Tibial nerve (tissue), 4 donors: ENCODE results near the gene PCDHB12.
"Not testable (repeated sequence)": the region's sequence is repeated elsewhere in the genome, so short reads cannot be mapped to it uniquely, and the experiment has no call there.

Experiments used
- CTCF ChIP-seq, 5 experiments: fragments of 200-600 bp in 3 of 5; fragments of 450-650 bp in 2 of 5; sonication (generic) in 3 of 5; IDR thresholded peaks; one replicate each; pipeline ENCODE4 v1.5.1; 2016 to 2019; ENCODE audit warnings: antibody characterized with exemption in 5 of 5, mild to moderate bottlenecking in 3 of 5, moderate library complexity in 2 of 5
- EP300 ChIP-seq, 2 donors: sonication (generic); formaldehyde crosslinking; IDR thresholded peaks; one replicate each; pipeline ENCODE4 v1.6.1; 2017; ENCODE audit warnings: antibody characterized with exemption in 2 of 2, mild to moderate bottlenecking in 1 of 2
- POLR2A ChIP-seq, 2 donors: fragments of 450-650 bp; IDR thresholded peaks; one replicate each; pipeline ENCODE4 v1.6.1; 2017; ENCODE audit warnings: antibody characterized with exemption in 2 of 2, mild to moderate bottlenecking in 2 of 2, moderate library complexity in 2 of 2

GRCh38 chr5:141235922-141236321 is 27.4 kb downstream of the PCDHB12 start:
- TF ChIP-seq EP300, POLR2A, CTCF (IDR thresholded peaks at IDR 0.05): not testable (repeated sequence)
